HL-60 (cell line): ENCODE measurements around the gene AQP6.

ENCODE experiments used
- DNase-seq, 2 experiments: peaks; one replicate each; pipeline ENCODE4 v3.0.0-alpha.2; 2010 to 2020; ENCODE audit warnings: low read depth in 1 of 2, low spot score in 1 of 2
- H3K27ac ChIP-seq: fragments of 250-450 bp; sonication (Bioruptor Pico); replicated peaks from 2 replicates; pipeline ENCODE4 v1.5.1; 2020; ENCODE audit warnings: mild to moderate bottlenecking, moderate library complexity
- H3K27me3 ChIP-seq: fragments of 250-450 bp; sonication (Bioruptor Pico); 2 replicates; pipeline ENCODE4 v1.5.1; 2021; ENCODE audit warnings: mild to moderate bottlenecking, moderate library complexity; ENCODE audit not compliant: insufficient read depth, poor library complexity, severe bottlenecking
- H3K4me3 ChIP-seq: replicated peaks from 2 replicates; pipeline ENCODE4 v1.5.1; 2011; ENCODE audit warnings: mild to moderate bottlenecking, control low read depth, low read length; ENCODE audit not compliant: insufficient read depth
- GABPA ChIP-seq: IDR thresholded peaks from 2 replicates; pipeline ENCODE4 v1.6.1; 2012; ENCODE audit warnings: low read depth
- POLR2AphosphoS5 ChIP-seq: IDR thresholded peaks from 2 replicates; pipeline ENCODE4 v1.6.1; 2012; ENCODE audit warnings: low read depth
- SPI1 ChIP-seq: IDR thresholded peaks from 2 replicates; pipeline ENCODE4 v1.6.1; 2012; ENCODE audit warnings: low read depth, mild to moderate bottlenecking, borderline replicate concordance
- TF ChIP-seq, protein P1 (sequence below): IDR thresholded peaks from 2 replicates; pipeline ENCODE4 v1.6.1; 2012; ENCODE audit warnings: low read depth; ENCODE audit not compliant: insufficient replicate concordance
- TF ChIP-seq, protein P2 (sequence below): IDR thresholded peaks from one replicate; pipeline ENCODE4 v1.5.1; 2011; ENCODE audit warnings: low read length, control low read depth, inconsistent platforms; ENCODE audit not compliant: insufficient read depth

AQP6 gene

DNA sequence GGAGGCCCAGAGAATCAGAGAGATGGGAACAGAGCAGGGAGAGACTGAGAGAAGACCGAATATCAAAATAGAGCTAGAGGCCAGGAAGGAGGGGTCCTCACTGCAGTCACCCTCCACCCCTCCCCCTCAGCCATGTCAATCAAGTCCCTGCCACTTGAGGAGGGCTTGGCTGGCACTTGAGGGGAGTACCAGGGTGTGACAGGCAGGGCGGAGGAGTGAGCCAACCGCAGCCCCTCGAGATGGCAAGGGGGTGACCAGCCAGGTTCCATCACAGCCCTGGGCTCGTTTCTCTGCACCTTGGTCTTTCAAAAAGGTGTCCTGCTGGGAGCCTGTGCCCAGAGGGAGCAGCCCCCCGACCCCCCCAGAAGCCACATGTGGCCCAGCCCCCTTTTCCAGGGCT is 6.9 kb upstream of the AQP6 start:
- Histone ChIP-seq H3K27me3 (peaks cover 25% of the 10 kb centered on the region), H3K27ac (no peak overlapping the region), H3K4me3 (no peak overlapping the region)
- TF ChIP-seq POLR2AphosphoS5 (no peak), SPI1 (no peak), GABPA (no peak)
- TF ChIP-seq, protein P1, sequence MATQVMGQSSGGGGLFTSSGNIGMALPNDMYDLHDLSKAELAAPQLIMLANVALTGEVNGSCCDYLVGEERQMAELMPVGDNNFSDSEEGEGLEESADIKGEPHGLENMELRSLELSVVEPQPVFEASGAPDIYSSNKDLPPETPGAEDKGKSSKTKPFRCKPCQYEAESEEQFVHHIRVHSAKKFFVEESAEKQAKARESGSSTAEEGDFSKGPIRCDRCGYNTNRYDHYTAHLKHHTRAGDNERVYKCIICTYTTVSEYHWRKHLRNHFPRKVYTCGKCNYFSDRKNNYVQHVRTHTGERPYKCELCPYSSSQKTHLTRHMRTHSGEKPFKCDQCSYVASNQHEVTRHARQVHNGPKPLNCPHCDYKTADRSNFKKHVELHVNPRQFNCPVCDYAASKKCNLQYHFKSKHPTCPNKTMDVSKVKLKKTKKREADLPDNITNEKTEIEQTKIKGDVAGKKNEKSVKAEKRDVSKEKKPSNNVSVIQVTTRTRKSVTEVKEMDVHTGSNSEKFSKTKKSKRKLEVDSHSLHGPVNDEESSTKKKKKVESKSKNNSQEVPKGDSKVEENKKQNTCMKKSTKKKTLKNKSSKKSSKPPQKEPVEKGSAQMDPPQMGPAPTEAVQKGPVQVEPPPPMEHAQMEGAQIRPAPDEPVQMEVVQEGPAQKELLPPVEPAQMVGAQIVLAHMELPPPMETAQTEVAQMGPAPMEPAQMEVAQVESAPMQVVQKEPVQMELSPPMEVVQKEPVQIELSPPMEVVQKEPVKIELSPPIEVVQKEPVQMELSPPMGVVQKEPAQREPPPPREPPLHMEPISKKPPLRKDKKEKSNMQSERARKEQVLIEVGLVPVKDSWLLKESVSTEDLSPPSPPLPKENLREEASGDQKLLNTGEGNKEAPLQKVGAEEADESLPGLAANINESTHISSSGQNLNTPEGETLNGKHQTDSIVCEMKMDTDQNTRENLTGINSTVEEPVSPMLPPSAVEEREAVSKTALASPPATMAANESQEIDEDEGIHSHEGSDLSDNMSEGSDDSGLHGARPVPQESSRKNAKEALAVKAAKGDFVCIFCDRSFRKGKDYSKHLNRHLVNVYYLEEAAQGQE, result no peak
- TF ChIP-seq, protein P2, sequence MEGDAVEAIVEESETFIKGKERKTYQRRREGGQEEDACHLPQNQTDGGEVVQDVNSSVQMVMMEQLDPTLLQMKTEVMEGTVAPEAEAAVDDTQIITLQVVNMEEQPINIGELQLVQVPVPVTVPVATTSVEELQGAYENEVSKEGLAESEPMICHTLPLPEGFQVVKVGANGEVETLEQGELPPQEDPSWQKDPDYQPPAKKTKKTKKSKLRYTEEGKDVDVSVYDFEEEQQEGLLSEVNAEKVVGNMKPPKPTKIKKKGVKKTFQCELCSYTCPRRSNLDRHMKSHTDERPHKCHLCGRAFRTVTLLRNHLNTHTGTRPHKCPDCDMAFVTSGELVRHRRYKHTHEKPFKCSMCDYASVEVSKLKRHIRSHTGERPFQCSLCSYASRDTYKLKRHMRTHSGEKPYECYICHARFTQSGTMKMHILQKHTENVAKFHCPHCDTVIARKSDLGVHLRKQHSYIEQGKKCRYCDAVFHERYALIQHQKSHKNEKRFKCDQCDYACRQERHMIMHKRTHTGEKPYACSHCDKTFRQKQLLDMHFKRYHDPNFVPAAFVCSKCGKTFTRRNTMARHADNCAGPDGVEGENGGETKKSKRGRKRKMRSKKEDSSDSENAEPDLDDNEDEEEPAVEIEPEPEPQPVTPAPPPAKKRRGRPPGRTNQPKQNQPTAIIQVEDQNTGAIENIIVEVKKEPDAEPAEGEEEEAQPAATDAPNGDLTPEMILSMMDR, result no peak
- DNase-seq, result no peak

DNA sequence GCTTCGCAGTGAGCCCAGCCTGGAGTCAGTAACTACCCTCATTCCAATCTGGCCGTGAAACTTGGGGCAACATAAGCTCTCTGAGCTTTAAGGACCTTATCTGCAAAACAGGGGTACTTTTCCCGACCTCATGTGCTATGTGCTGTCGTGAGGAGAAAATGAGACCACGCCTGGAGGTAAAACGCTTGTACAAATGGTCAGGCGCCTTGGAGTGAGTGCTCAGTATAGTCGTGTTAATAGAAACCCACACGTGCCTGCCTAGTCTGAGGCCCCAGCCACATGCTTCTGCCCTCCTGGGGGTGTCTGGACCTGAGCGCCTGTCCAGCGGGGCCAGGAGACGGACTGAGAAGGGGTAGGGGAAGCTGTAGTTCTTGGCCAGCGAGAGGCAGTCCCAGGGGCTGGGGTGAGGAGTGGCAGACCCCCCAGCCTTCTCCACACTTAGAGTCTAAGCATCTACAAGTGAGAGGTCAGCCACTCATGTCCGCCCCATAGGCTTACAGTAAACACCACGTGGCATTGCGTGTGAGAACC is 6.2 kb upstream of the AQP6 start:
- peaks cover 21% of the 10 kb centered on the region for H3K27me3 ChIP-seq
- TF ChIP-seq GABPA, result no peak
- no peak for TF ChIP-seq POLR2AphosphoS5
- TF ChIP-seq, protein P2, result no peak
- TF ChIP-seq, protein P1, result no peak
- no peak for TF ChIP-seq SPI1
- no peak for DNase-seq
- no peak overlapping the region for H3K27ac ChIP-seq
- no peak overlapping the region for H3K4me3 ChIP-seq

DNA sequence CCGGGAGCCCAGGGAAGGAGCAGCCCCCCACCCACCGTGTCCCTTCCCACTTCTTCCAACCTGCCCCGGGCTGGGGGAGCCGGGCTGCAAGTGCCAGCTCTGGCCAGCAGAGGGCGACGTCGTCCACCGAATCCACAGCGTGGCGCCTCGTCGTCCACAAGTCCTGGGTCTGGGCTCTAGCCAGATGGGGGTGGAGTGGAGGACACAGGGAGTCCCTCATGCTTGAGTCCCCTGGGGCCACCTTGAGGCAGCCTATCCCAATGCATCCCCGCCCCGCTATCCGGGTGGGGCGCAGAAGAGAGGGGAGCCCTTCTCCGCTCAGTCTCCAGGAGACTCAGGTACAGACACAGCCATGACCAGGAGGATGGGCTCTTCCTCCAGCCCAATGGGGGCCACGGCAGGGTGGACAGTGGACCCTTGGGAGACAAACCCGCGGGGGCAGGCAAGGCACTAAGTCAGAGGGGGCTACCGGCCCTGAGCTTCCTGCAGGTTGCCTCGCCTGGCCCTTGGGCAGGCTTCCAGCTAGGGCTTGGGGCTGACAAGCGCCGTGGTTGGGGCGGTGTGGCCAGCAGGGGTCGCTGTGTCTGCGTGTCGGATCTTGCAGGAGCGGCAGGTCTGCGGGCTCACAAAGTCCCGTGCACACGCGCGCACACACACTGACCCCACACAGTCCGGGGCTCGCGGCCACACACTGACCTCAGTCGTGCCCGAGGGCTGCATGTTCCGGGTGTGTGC is 5.5 kb upstream of the AQP6 start:
- H3K27ac ChIP-seq, result no peak overlapping the region
- H3K4me3 ChIP-seq, result peak overlapping the region; percentile 32
- peaks cover 17% of the 10 kb centered on the region for H3K27me3 ChIP-seq
- no peak for TF ChIP-seq GABPA
- TF ChIP-seq, protein P2, result peak; percentile 65
- DNase-seq, result peak; percentile 77 to 87

DNA sequence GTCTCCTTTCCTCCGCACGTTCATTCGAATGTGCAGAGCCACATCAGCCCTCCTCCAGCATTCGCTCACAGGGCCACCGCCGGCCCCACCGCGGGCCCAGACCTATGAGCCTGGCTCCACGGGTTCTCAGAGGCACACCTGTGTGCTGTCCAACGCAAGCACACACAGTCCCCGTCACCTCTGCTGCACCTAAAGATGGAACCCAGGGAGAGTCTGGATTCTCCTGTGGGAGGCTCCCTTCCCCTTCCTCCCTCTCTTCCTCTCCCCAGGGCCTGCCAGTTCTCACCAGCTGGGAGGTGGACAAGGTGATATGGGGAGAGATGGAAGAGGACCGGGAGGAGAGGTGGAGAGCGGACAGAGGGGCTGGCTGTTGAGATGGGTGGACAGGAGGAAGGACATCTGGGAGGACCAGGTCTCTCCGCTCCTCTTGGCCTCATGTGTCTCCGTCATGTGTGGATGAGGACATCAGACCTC is 4.9 kb upstream of the AQP6 start:
- DNase-seq, result no peak
- H3K27ac ChIP-seq, result no peak overlapping the region
- TF ChIP-seq GABPA, result no peak
- TF ChIP-seq POLR2AphosphoS5, result no peak
- TF ChIP-seq, protein P2, result no peak
- TF ChIP-seq, protein P1, result no peak
- TF ChIP-seq SPI1, result no peak
- peak overlapping the region; percentile 32 for H3K4me3 ChIP-seq
- peaks cover 11% of the 10 kb centered on the region for H3K27me3 ChIP-seq
